ENCODE data around the gene ARF1.
A peak's percentile ranks its signal among the peaks of the same experiment; 100 is the strongest.

Gene ARF1

GRCh38 chr1:228071839-228072657, 10.5 kb upstream of the ARF1 start:
- DNase-seq: no peak

GRCh38 chr1:228072658-228073043, 9.9 kb upstream of the ARF1 start:
- DNase-seq: no peak

- no peak for DNase-seq
Observed at GRCh38 chr1:228073061-228073856, 9.2 kb upstream of the ARF1 start.

GRCh38 chr1:228073857-228074545, 8.5 kb upstream of the ARF1 start:
- DNase-seq: no peak

- DNase-seq: no peak
Observed at GRCh38 chr1:228074954-228075730, 7.4 kb upstream of the ARF1 start.

- no peak for DNase-seq
Observed at GRCh38 chr1:228075801-228076271, 6.7 kb upstream of the ARF1 start.

- no peak for DNase-seq
Observed at GRCh38 chr1:228076796-228077430, 5.6 kb upstream of the ARF1 start.

GRCh38 chr1:228077565-228078330, 4.8 kb upstream of the ARF1 start:
- no peak for DNase-seq

- no peak for DNase-seq
Observed at GRCh38 chr1:228079013-228079412, 3.5 kb upstream of the ARF1 start.

GRCh38 chr1:228079601-228080263, 2.8 kb upstream of the ARF1 start:
- DNase-seq: no peak

- DNase-seq: no peak
Observed at GRCh38 chr1:228081144-228081543, 1.4 kb upstream of the ARF1 start.

- DNase-seq: no peak
Observed at GRCh38 chr1:228081578-228082213, 812 bp upstream of the ARF1 start.

- DNase-seq: peak; percentile 38
Observed at GRCh38 chr1:228082918-228083870, 686 bp downstream of the ARF1 start.

- DNase-seq: no peak
Observed at GRCh38 chr1:228083871-228084278, 1.4 kb downstream of the ARF1 start.

GRCh38 chr1:228084325-228084724, 1.8 kb downstream of the ARF1 start:
- peak; percentile 65 for DNase-seq

GRCh38 chr1:228084797-228085196, 2.3 kb downstream of the ARF1 start:
- DNase-seq: no peak

GRCh38 chr1:228085287-228085951, 2.9 kb downstream of the ARF1 start:
- DNase-seq: peak; percentile 71

- peak; percentile 56 for DNase-seq
Observed at GRCh38 chr1:228087771-228088251, 5.3 kb downstream of the ARF1 start.
